Uterus (tissue), 4 donors: ENCODE results near the gene DNAJC18. TPM values are rescaled to one million over a fixed set of nuclear protein-coding genes. Genes with fewer than 3 reads are reported as not detected.

Experiments used
- DNase-seq, 2 donors: peaks; one replicate each; pipeline ENCODE4 v3.0.0-alpha.2; 2019 to 2020
- H3K27ac ChIP-seq, 2 donors: fragments of 200-600 bp; sonication (generic); 1 replicate in 1 of 2; 2 replicates in 1 of 2; pipeline ENCODE4 v1.5.1; 2016 to 2018
- H3K27me3 ChIP-seq, 2 donors: fragments of 200-600 bp; sonication (generic); one replicate each; pipeline ENCODE4 v1.5.1; 2018 to 2019; ENCODE audit warnings: control low read depth in 1 of 2
- H3K36me3 ChIP-seq, 2 donors: fragments of 200-600 bp; sonication (generic); one replicate each; pipeline ENCODE4 v1.5.1; 2019; ENCODE audit warnings: control low read depth in 1 of 2
- H3K4me1 ChIP-seq, 2 donors: fragments of 200-600 bp; sonication (generic); one replicate each; pipeline ENCODE4 v1.5.1; 2018 to 2019; ENCODE audit warnings: control low read depth in 1 of 2
- H3K4me3 ChIP-seq, 2 donors: fragments of 200-600 bp; sonication (generic); 1 replicate in 1 of 2; 2 replicates in 1 of 2; pipeline ENCODE4 v1.5.1; 2018 to 2019; ENCODE audit warnings: mild to moderate bottlenecking in 1 of 2
- H3K9me3 ChIP-seq, 2 donors: fragments of 200-600 bp; sonication (generic); one replicate each; pipeline ENCODE4 v1.5.1; 2019; ENCODE audit warnings: control low read depth in 1 of 2
- CTCF ChIP-seq, 4 experiments: fragments of 200-600 bp in 2 of 4; fragments of 450-650 bp in 2 of 4; sonication (generic) in 2 of 4; IDR thresholded peaks; one replicate each; pipeline ENCODE4 v1.5.1; 2016 to 2019; ENCODE audit warnings: antibody characterized with exemption in 4 of 4, mild to moderate bottlenecking in 2 of 4, moderate library complexity in 1 of 4
- POLR2A ChIP-seq, 2 donors: fragments of 450-650 bp; IDR thresholded peaks; one replicate each; pipeline ENCODE4 v1.6.1; 2016; ENCODE audit warnings: antibody characterized with exemption in 2 of 2, mild to moderate bottlenecking in 1 of 2, moderate library complexity in 1 of 2
- intact Hi-C: fragments of 100-400 bp; cut with DNase I; formaldehyde crosslinking; loops from one replicate; pipeline ENCODE4 v1.15.1; 2023; ENCODE audit warnings: low total_unique reads
- total RNA-seq, 4 donors: library from RNA; depleted of rRNA in 3 of 4; stranded (reverse); fragments of >200 nt in 3 of 4; gene quantifications; one replicate each; pipeline versions ENCODE4 v1.1.0 to v1.2.4, GENCODE V29; 2014 to 2023
- donor health status: DM: yes; HTN: yes; CAD: no.

Gene DNAJC18
- total RNA-seq, 4 donors from 2014 or later, result 3.1 to 21.6 (median 12.6) TPM

GRCh38 chr5:139456776-139457175, 17.5 kb upstream of the DNAJC18 start:
- intact Hi-C loops, result no loop called here

GRCh38 chr5:139454568-139455290, 15.4 kb upstream of the DNAJC18 start:
- Histone ChIP-seq H3K4me3 (no peak overlapping the region), H3K27ac (no peak overlapping the region), H3K9me3 (no peaks in the 10 kb centered on the region), H3K4me1 (no peaks in the 10 kb centered on the region), H3K36me3 (no peaks in the 10 kb centered on the region), H3K27me3 (no peaks in the 10 kb centered on the region)
- TF ChIP-seq CTCF (IDR thresholded peaks at IDR 0.05) (no peak), POLR2A (IDR thresholded peaks at IDR 0.05) (no peak)
- intact Hi-C loops, result no loop called here
- DNase-seq, result no peak

More at GRCh38 chr5:139456776-139457175, 17.5 kb upstream of the DNAJC18 start:
- Histone ChIP-seq H3K36me3 (no peaks in the 10 kb centered on the region), H3K4me1 (no peaks in the 10 kb centered on the region), H3K4me3 (no peak overlapping the region), H3K27ac (no peak overlapping the region), H3K27me3 (no peaks in the 10 kb centered on the region), H3K9me3 (no peaks in the 10 kb centered on the region)
- no peak for DNase-seq
- TF ChIP-seq CTCF (IDR thresholded peaks at IDR 0.05) (no peak), POLR2A (IDR thresholded peaks at IDR 0.05) (no peak)

GRCh38 chr5:139453683-139454567, 14.6 kb upstream of the DNAJC18 start:
- Histone ChIP-seq H3K4me3 (no peak overlapping the region), H3K27me3 (no peaks in the 10 kb centered on the region), H3K36me3 (no peaks in the 10 kb centered on the region), H3K9me3 (no peaks in the 10 kb centered on the region), H3K4me1 (no peaks in the 10 kb centered on the region), H3K27ac (no peak overlapping the region)
- no peak for TF ChIP-seq CTCF (IDR thresholded peaks at IDR 0.05)
- TF ChIP-seq POLR2A (IDR thresholded peaks at IDR 0.05), result no peak
- intact Hi-C loops, result no loop called here
- DNase-seq, result no peak

- Histone ChIP-seq H3K27ac (no peak overlapping the region), H3K9me3 (no peaks in the 10 kb centered on the region), H3K4me1 (no peaks in the 10 kb centered on the region), H3K36me3 (no peaks in the 10 kb centered on the region), H3K4me3 (no peak overlapping the region), H3K27me3 (no peaks in the 10 kb centered on the region)
- TF ChIP-seq CTCF (IDR thresholded peaks at IDR 0.05) (no peak), POLR2A (IDR thresholded peaks at IDR 0.05) (no peak)
- DNase-seq, result no peak
- intact Hi-C loops, result no loop called here
Observed at GRCh38 chr5:139451878-139452660, 12.7 kb upstream of the DNAJC18 start.
